SU-DHL-6 (cell line): Measurements from ENCODE around the gene GRM5.

Experiments
- H2AFZ ChIP-seq: fragments of 200-600 bp; sonication (generic); 2 replicates; pipeline ENCODE4 v1.6.1; 2014; ENCODE audit warnings: low read depth, mild to moderate bottlenecking, moderate library complexity, mixed read lengths, antibody characterized with exemption, low read length; ENCODE audit not compliant: severe bottlenecking
- H3F3A ChIP-seq: fragments of 200-600 bp; shearing (Covaris generic); 2 replicates; pipeline ENCODE4 v1.6.0; 2016; ENCODE audit warnings: antibody characterized with exemption, mild to moderate bottlenecking; ENCODE audit not compliant: insufficient read depth
- H3K27ac ChIP-seq: fragments of 200-600 bp; sonication (generic); 2 replicates; pipeline ENCODE4 v1.5.1; 2016; ENCODE audit warnings: low read depth, mild to moderate bottlenecking, low read length, moderate library complexity, mixed read lengths
- H3K27me3 ChIP-seq: fragments of 200-600 bp; sonication (generic), shearing (Covaris generic); 2 replicates; pipeline ENCODE4 v1.6.0; 2014; ENCODE audit warnings: mild to moderate bottlenecking, low read length
- H3K36me3 ChIP-seq: fragments of 200-600 bp; sonication (generic); 2 replicates; pipeline ENCODE4 v1.6.1; 2014; ENCODE audit warnings: mild to moderate bottlenecking, low read length, mixed read lengths
- H3K4me2 ChIP-seq: fragments of 300-600, 200-600 bp; shearing (Covaris generic), sonication (generic); 2 replicates; pipeline ENCODE4 v1.6.0; 2014; ENCODE audit warnings: low read length, low read depth, mild to moderate bottlenecking; ENCODE audit not compliant: poor library complexity, severe bottlenecking
- H3K4me3 ChIP-seq: fragments of 200-600 bp; sonication (generic); 2 replicates; pipeline ENCODE4 v1.5.1; 2014; ENCODE audit warnings: antibody characterized with exemption, low read length, mild to moderate bottlenecking, mixed read lengths; ENCODE audit not compliant: insufficient read depth, poor library complexity, severe bottlenecking
- H3K79me2 ChIP-seq: fragments of 200-600 bp; sonication (generic); 2 replicates; pipeline ENCODE4 v1.6.1; 2014; ENCODE audit warnings: mild to moderate bottlenecking, low read length, moderate library complexity; ENCODE audit not compliant: insufficient read depth
- H3K9ac ChIP-seq: fragments of 200-600 bp; sonication (generic); 2 replicates; pipeline ENCODE4 v1.7.0; 2014; ENCODE audit warnings: mild to moderate bottlenecking, low read length
- H3K9me2 ChIP-seq: fragments of 200-600 bp; sonication (generic); replicated peaks from 2 replicates; pipeline ENCODE4 v1.6.1; 2014; ENCODE audit warnings: low read length; ENCODE audit not compliant: insufficient read depth
- H3K9me3 ChIP-seq: fragments of 200-600 bp; sonication (generic); 2 replicates; pipeline ENCODE4 v1.6.1; 2014; ENCODE audit warnings: low read length, mixed read lengths; ENCODE audit not compliant: insufficient read depth
- H4K20me1 ChIP-seq: fragments of 200-600 bp; sonication (generic); 2 replicates; pipeline ENCODE4 v1.6.1; 2014; ENCODE audit warnings: low read depth, mild to moderate bottlenecking, antibody characterized with exemption, low read length, moderate library complexity, mixed read lengths
- EZH2phosphoT487 ChIP-seq: fragments of 200-600 bp; sonication (generic), shearing (Covaris generic); conservative IDR thresholded peaks from 2 replicates; pipeline ENCODE4 v1.6.1; 2018; ENCODE audit warnings: mild to moderate bottlenecking, antibody characterized with exemption, low read length, moderate library complexity, mixed read lengths
- TF ChIP-seq, protein P1 (sequence below): fragments of 200-600 bp; sonication (generic); IDR thresholded peaks from one replicate; pipeline ENCODE4 v1.5.1; 2017; ENCODE audit warnings: antibody characterized with exemption, mild to moderate bottlenecking, low read length, moderate library complexity; ENCODE audit not compliant: insufficient read depth, poor library complexity, severe bottlenecking

The GRM5 gene

DNA sequence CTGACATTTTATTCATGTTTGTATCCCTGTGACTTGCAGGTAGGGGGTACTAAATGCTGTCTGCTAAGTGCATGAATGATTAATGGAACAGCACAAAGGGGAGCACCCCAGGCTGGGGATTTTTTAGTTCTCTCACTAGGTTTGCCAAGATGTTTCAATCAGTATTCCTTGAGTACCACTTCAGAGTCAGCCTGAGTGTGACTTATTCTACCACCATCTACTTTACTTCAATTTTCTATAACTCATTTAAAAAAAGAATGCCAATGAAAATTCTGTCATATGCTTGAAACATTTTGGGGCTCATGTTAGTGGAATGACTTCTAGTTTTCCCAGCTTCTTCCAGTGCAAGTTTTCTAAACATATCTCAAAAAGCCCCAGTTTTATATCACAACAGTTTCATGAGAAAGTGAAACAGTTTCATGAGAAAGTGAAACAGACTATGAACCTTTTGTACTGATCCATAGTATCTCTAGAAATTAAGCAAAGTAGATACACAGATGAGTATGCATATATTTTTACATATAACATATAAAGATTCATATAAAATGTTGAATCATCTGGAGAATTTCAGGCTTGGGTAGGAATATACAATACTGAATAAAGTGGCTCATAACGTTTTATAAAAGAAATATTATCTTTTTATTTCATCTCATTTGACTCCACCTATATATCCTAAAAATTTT is 252.4 kb downstream of the GRM5 start:
- Histone ChIP-seq H3K9me2 (no peaks in the 10 kb centered on the region), H3K36me3 (no peaks in the 10 kb centered on the region), H3K79me2 (no peaks in the 10 kb centered on the region), H3K27me3 (no peaks in the 10 kb centered on the region), H3K9ac (no peak overlapping the region), H3K4me3 (no peak overlapping the region), H3K9me3 (no peaks in the 10 kb centered on the region), H3F3A (no peaks in the 10 kb centered on the region), H2AFZ (no peak overlapping the region), H3K27ac (no peak overlapping the region), H4K20me1 (no peaks in the 10 kb centered on the region), H3K4me2 (no peak overlapping the region)
- TF ChIP-seq, protein P1, sequence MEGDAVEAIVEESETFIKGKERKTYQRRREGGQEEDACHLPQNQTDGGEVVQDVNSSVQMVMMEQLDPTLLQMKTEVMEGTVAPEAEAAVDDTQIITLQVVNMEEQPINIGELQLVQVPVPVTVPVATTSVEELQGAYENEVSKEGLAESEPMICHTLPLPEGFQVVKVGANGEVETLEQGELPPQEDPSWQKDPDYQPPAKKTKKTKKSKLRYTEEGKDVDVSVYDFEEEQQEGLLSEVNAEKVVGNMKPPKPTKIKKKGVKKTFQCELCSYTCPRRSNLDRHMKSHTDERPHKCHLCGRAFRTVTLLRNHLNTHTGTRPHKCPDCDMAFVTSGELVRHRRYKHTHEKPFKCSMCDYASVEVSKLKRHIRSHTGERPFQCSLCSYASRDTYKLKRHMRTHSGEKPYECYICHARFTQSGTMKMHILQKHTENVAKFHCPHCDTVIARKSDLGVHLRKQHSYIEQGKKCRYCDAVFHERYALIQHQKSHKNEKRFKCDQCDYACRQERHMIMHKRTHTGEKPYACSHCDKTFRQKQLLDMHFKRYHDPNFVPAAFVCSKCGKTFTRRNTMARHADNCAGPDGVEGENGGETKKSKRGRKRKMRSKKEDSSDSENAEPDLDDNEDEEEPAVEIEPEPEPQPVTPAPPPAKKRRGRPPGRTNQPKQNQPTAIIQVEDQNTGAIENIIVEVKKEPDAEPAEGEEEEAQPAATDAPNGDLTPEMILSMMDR, result no peak
- TF ChIP-seq EZH2phosphoT487, result no peak

GRCh38 chr11:88810420-88811097 is 255.2 kb downstream of the GRM5 start:
- Histone ChIP-seq H3K9ac (no peak overlapping the region), H3K79me2 (no peaks in the 10 kb centered on the region), H3K4me3 (no peak overlapping the region), H3K9me2 (no peaks in the 10 kb centered on the region), H2AFZ (no peak overlapping the region), H3K36me3 (no peaks in the 10 kb centered on the region), H3K4me2 (no peak overlapping the region), H3K9me3 (no peaks in the 10 kb centered on the region), H3K27ac (no peak overlapping the region), H4K20me1 (no peaks in the 10 kb centered on the region), H3F3A (no peaks in the 10 kb centered on the region), H3K27me3 (no peaks in the 10 kb centered on the region)
- TF ChIP-seq EZH2phosphoT487, result no peak
- TF ChIP-seq, protein P1, result no peak

DNA sequence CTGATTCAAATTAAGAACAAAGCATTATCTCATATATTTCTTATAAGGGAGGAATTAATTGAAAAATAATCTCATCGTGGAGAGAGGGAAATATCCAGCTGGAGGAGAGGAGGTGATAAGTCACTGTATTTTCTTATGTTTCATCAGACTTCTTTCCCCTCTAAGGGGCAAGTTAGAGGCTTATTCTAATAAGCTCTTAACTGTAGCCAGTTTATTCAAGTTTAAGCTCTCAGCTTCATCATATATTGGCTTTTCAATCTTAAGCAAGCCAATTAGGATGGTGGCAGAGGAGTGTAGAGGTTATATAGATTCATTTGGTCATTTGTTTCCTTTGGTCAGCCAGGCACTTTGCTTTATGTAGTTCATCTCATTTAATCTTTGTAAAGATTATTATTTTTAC is 256.7 kb downstream of the GRM5 start:
- H3K36me3 ChIP-seq, result no peaks in the 10 kb centered on the region
- no peak for TF ChIP-seq EZH2phosphoT487
- TF ChIP-seq, protein P1, result no peak
- no peak overlapping the region for H3K27ac ChIP-seq
- H3K27me3 ChIP-seq, result no peaks in the 10 kb centered on the region
- H4K20me1 ChIP-seq, result no peaks in the 10 kb centered on the region
- no peaks in the 10 kb centered on the region for H3K79me2 ChIP-seq
- H2AFZ ChIP-seq, result no peak overlapping the region
- H3K9me3 ChIP-seq, result no peaks in the 10 kb centered on the region
- H3K9me2 ChIP-seq, result no peaks in the 10 kb centered on the region
- H3K9ac ChIP-seq, result no peak overlapping the region
- H3K4me3 ChIP-seq, result no peak overlapping the region
- no peaks in the 10 kb centered on the region for H3F3A ChIP-seq
- H3K4me2 ChIP-seq, result no peak overlapping the region
